Lung (tissue), 16 donors: Measurements from ENCODE around the gene CCDC74B. TPM values are rescaled to one million over a fixed set of nuclear protein-coding genes. Genes with fewer than 3 reads are reported as not detected.
A peak's percentile ranks its signal among the peaks of the same experiment; 100 is the strongest.
"Not testable (repeated sequence)": the region's sequence is repeated elsewhere in the genome, so short reads cannot be mapped to it uniquely, and the experiment has no call there.

Experiments used
- ATAC-seq: fragments of 200-7000 bp; cut with Tn5 transposase; one replicate; pipeline ENCODE4 v1.9.1; 2020; ENCODE audit warnings: moderate number of reproducible peaks; ENCODE audit not compliant: insufficient read depth, low FRiP score
- DNase-seq, 3 donors: peaks; one replicate each; pipeline ENCODE4 v3.0.0-alpha.2; 2013 to 2017
- H3K27ac ChIP-seq, 2 donors: one replicate each; pipeline ENCODE4 v1.5.1; 2013; ENCODE audit warnings: mild to moderate bottlenecking in 2 of 2, moderate library complexity in 2 of 2, control low read depth in 1 of 2, inconsistent platforms in 1 of 2, low read depth in 1 of 2, low read length in 1 of 2
- H3K27me3 ChIP-seq, 3 donors: one replicate each; pipeline ENCODE4 v1.5.1; 2013; ENCODE audit warnings: low read length in 2 of 3; ENCODE audit not compliant: control insufficient read depth in 3 of 3, insufficient read depth in 3 of 3
- H3K36me3 ChIP-seq, 4 donors: one replicate each; pipeline ENCODE4 v1.5.1; 2013; ENCODE audit warnings: low read length in 4 of 4, mild to moderate bottlenecking in 1 of 4, moderate library complexity in 1 of 4; ENCODE audit not compliant: control insufficient read depth in 4 of 4, insufficient read depth in 4 of 4
- H3K4me1 ChIP-seq, 5 donors: one replicate each; pipeline ENCODE4 v1.5.1; 2013; ENCODE audit warnings: low read length in 5 of 5, mild to moderate bottlenecking in 2 of 5, moderate library complexity in 1 of 5; ENCODE audit not compliant: control insufficient read depth in 5 of 5, insufficient read depth in 5 of 5
- H3K4me3 ChIP-seq: one replicate; pipeline ENCODE4 v1.5.1; 2013; ENCODE audit warnings: mild to moderate bottlenecking, control low read depth, moderate library complexity
- H3K9ac ChIP-seq, 2 donors: one replicate each; pipeline ENCODE4 v1.5.1; 2013; ENCODE audit warnings: low read length in 2 of 2, control low read depth in 1 of 2; ENCODE audit not compliant: insufficient read depth in 1 of 2
- H3K9me3 ChIP-seq, 4 donors: one replicate each; pipeline ENCODE4 v1.5.1; 2013; ENCODE audit warnings: low read length in 3 of 4, mild to moderate bottlenecking in 1 of 4, moderate library complexity in 1 of 4; ENCODE audit not compliant: control insufficient read depth in 4 of 4, insufficient read depth in 3 of 4
- WGBS, 2 donors: extraction: QIAGEN DNeasy Blood & Tissue Kit; methylation state at CpG; one replicate each; pipeline ENCODE4 v1.1.7; 2013; 5-methylcytosine and 5-hydroxymethylcytosine counted together
- long read RNA-seq, 5 donors: transcript quantifications; one replicate each; lab custom pipeline, GENCODE V29; 2026
- polyA plus RNA-seq, 2 donors: library from polyadenylated mRNA; stranded (reverse); fragments of 200-250 nt; gene quantifications; one replicate each; pipeline ENCODE4 v1.2.1, GENCODE V29; 2013
- total RNA-seq, 2 donors: library from RNA; depleted of rRNA in 1 of 2; stranded (reverse); fragments of >200 nt in 1 of 2; gene quantifications; one replicate each; pipeline ENCODE4 v1.2.1, GENCODE V29; 2014 to 2021
- TF ChIP-seq, protein P1 (sequence below): IDR thresholded peaks from 2 replicates; pipeline ENCODE4 v1.5.1; 2012; ENCODE audit warnings: mild to moderate bottlenecking; ENCODE audit errors: control extremely low read depth, extremely low read depth
- donor health status: control.
- donor health status: control.
- donor health status: Bipolar disorder and iron deficiency.
- donor health status: healthy.
- donor health status: DM: yes; HTN: yes; CAD: no.

CCDC74B gene
- total RNA-seq, result 10 to 100 TPM; 11.7 to 14.7 TPM
- polyA plus RNA-seq, result 1 to 10 TPM; 4.4 to 8.2 TPM
- long read RNA-seq, donor 1, partial matches to known transcripts, result 0 of 1 reads
- long read RNA-seq, donor 1, other reads (novel, unspliced or antisense), result 0 of 1 reads
- long read RNA-seq, donor 2, partial matches to known transcripts, result 0 of 1 reads
- long read RNA-seq, donor 2, other reads (novel, unspliced or antisense), result 0 of 1 reads
- long read RNA-seq, donor 3, partial matches to known transcripts, result 0 of 3 reads
- long read RNA-seq, donor 3, other reads (novel, unspliced or antisense), result 0 of 3 reads
- long read RNA-seq, donor 4, result 0 reads
- long read RNA-seq, donor 5, partial matches to known transcripts, result 0 of 4 reads
- long read RNA-seq, donor 5, other reads (novel, unspliced or antisense), result 0 of 4 reads

DNA sequence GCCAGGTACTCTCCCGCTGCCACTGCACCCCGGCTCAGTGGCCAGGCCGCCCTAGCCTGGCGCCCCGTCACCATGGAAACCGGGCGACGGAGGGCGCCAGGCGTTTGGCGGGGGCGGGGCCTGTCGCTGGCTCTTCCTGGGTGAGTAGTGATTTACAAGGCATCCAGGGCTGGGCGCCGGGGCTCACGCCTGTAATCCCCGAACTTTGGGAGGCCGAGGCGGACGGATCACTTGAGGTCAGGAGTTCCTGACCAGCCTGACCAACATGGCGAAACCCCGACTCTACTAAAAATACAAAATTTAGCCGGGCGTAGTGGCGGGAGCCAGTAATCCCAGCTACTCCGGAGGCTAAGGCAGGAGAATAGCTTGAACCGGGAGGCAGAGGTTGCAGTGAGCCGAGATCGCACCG, at the start of gene CCDC74B:
CCDC74B (minus strand) TSS at position 107 of the 409 bp plus-strand sequence. CDS start 116 bp downstream, outside the sequence.
- H3K27ac ChIP-seq, H3K9me3 ChIP-seq, H3K9ac ChIP-seq, H3K4me1 ChIP-seq, H3K4me3 ChIP-seq, H3K36me3 ChIP-seq, H3K27me3 ChIP-seq: not testable (repeated sequence)
- DNase-seq (peak; percentile 38 to 51 (median 41)), ATAC-seq (peak; percentile 78)
- WGBS, 2 donors, result 10% methylated on average over 27 to 29 of the region's 30 CpGs

DNA sequence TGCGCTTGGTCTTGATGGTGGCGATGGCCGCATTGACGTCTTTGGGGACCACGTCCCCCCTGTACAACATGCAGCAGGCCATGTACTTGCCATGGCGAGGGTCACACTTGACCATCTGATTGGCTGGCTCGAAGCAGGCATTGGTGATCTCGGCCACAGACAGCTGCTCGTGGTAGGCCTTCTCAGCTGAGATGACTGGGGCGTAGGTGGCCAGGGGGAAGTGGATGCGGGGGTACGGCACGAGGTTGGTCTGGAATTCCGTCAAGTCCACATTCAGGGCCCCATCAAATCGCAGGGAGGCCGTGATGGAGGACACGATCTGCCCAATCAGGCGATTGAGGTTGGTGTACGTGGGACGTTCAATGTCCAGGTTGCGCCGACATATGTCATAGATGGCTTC, 48.9 kb upstream of the CCDC74B start:
- H3K27me3 ChIP-seq, H3K27ac ChIP-seq, H3K36me3 ChIP-seq, ATAC-seq, H3K9ac ChIP-seq, H3K4me1 ChIP-seq, DNase-seq, H3K4me3 ChIP-seq, H3K9me3 ChIP-seq: not testable (repeated sequence)
- WGBS, 2 donors, result 89 to 91% methylated on average over 22 of the region's 22 CpGs

GRCh38 chr2:130192451-130192850, 47.5 kb upstream of the CCDC74B start:
- not testable (repeated sequence) for H3K9ac ChIP-seq, H3K4me3 ChIP-seq, H3K4me1 ChIP-seq, H3K27me3 ChIP-seq, H3K9me3 ChIP-seq, DNase-seq, ATAC-seq, H3K27ac ChIP-seq, H3K36me3 ChIP-seq
- whole genome bisulfite sequencing, 2 donors, result 80 to 85% methylated on average over 3 of the region's 3 CpGs

GRCh38 chr2:130191319-130191718, 46.4 kb upstream of the CCDC74B start:
- WGBS, 2 donors, result 90 to 94% methylated on average over 6 of the region's 6 CpGs

GRCh38 chr2:130190237-130190636, 45.3 kb upstream of the CCDC74B start:
- 89 to 97% methylated on average over 15 of the region's 15 CpGs for WGBS, 2 donors
- H3K4me3 ChIP-seq, result no peak overlapping the region
- peaks cover 0 to 2% (median 0%) of the 10 kb centered on the region in 4 donors for H3K9me3 ChIP-seq
- H3K36me3 ChIP-seq, result peaks cover 0 to 4% (median under 1%) of the 10 kb centered on the region in 4 donors
- ATAC-seq (no peak), DNase-seq (no peak)
- no peaks in the 10 kb centered on the region for H3K27me3 ChIP-seq
- TF ChIP-seq, protein P1, sequence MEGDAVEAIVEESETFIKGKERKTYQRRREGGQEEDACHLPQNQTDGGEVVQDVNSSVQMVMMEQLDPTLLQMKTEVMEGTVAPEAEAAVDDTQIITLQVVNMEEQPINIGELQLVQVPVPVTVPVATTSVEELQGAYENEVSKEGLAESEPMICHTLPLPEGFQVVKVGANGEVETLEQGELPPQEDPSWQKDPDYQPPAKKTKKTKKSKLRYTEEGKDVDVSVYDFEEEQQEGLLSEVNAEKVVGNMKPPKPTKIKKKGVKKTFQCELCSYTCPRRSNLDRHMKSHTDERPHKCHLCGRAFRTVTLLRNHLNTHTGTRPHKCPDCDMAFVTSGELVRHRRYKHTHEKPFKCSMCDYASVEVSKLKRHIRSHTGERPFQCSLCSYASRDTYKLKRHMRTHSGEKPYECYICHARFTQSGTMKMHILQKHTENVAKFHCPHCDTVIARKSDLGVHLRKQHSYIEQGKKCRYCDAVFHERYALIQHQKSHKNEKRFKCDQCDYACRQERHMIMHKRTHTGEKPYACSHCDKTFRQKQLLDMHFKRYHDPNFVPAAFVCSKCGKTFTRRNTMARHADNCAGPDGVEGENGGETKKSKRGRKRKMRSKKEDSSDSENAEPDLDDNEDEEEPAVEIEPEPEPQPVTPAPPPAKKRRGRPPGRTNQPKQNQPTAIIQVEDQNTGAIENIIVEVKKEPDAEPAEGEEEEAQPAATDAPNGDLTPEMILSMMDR, result no peak
- H3K4me1 ChIP-seq, result no peaks in the 10 kb centered on the region
- no peak overlapping the region for H3K27ac ChIP-seq
- H3K9ac ChIP-seq, result no peak overlapping the region

More at GRCh38 chr2:130191319-130191718, 46.4 kb upstream of the CCDC74B start:
- not testable (repeated sequence) for H3K4me1 ChIP-seq, DNase-seq, H3K9me3 ChIP-seq, H3K4me3 ChIP-seq, H3K27me3 ChIP-seq, H3K9ac ChIP-seq, H3K27ac ChIP-seq, H3K36me3 ChIP-seq, ATAC-seq

DNA sequence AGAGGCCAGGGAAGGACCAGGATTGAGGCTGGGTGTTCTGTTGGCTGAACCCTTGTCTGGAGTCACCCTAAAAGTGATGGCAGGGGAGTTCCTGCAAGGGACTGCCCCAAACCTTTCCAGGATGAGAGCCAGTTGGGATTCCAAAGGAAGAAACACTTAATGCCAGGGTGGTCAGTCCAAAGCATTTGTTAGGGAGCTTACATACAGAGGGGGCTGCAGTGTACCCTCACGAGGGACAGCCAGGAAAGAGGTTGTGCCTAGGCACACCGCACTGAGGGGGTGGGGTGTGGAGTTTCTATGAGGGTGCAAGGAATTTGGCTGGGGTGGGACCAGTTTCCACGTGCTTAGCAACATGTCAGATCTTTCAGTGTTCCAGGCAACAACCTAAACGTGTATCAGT, 44.0 kb upstream of the CCDC74B start:
- H3K36me3 ChIP-seq, DNase-seq, H3K27ac ChIP-seq, ATAC-seq, H3K4me3 ChIP-seq, H3K27me3 ChIP-seq, H3K9ac ChIP-seq, H3K9me3 ChIP-seq, H3K4me1 ChIP-seq: not testable (repeated sequence)
- WGBS, 2 donors, result 85% methylated on average over 4 of the region's 4 CpGs

GRCh38 chr2:130187859-130188792, 43.2 kb upstream of the CCDC74B start:
- not testable (repeated sequence) for H3K4me3 ChIP-seq, H3K27me3 ChIP-seq, H3K27ac ChIP-seq, H3K36me3 ChIP-seq, H3K4me1 ChIP-seq, H3K9me3 ChIP-seq, ATAC-seq, H3K9ac ChIP-seq, DNase-seq
- 92 to 93% methylated on average over 17 of the region's 17 CpGs for WGBS, 2 donors
